IPS-15b (cell line): ENCODE data around the gene PCDHAC2.

ENCODE experiments used
- H3K27me3 ChIP-seq: one replicate; pipeline ENCODE4 v1.6.1; 2013; ENCODE audit warnings: low read length; ENCODE audit not compliant: control insufficient read depth, insufficient read depth
- H3K36me3 ChIP-seq: one replicate; pipeline ENCODE4 v1.6.1; 2013; ENCODE audit warnings: low read length; ENCODE audit not compliant: control insufficient read depth, insufficient read depth
- H3K4me1 ChIP-seq: one replicate; pipeline ENCODE4 v1.6.1; 2013; ENCODE audit warnings: mild to moderate bottlenecking, low read length; ENCODE audit not compliant: control insufficient read depth, insufficient read depth
- H3K4me3 ChIP-seq: one replicate; pipeline ENCODE4 v1.5.1; 2013; ENCODE audit warnings: low read depth, low read length
- H3K9ac ChIP-seq: one replicate; pipeline ENCODE4 v1.6.1; 2013; ENCODE audit warnings: low read depth, mild to moderate bottlenecking, low read length
- H3K9me3 ChIP-seq: one replicate; pipeline ENCODE4 v1.6.1; 2013; ENCODE audit warnings: mild to moderate bottlenecking, low read length; ENCODE audit not compliant: control insufficient read depth, insufficient read depth

PCDHAC2 gene

GRCh38 chr5:140965905-140966292 lies 377 bp upstream of the PCDHAC2 start:
- peak overlapping the region; percentile 66 for H3K9ac ChIP-seq
- peaks cover 7% of the 10 kb centered on the region for H3K4me1 ChIP-seq
- H3K9me3 ChIP-seq, result no peaks in the 10 kb centered on the region
- peaks cover 35% of the 10 kb centered on the region for H3K27me3 ChIP-seq
- H3K36me3 ChIP-seq, result no peaks in the 10 kb centered on the region
- H3K4me3 ChIP-seq, result peak overlapping the region; percentile 87

- Histone ChIP-seq H3K4me3 (peak overlapping the region; percentile 87), H3K27me3 (peaks cover 35% of the 10 kb centered on the region), H3K36me3 (no peaks in the 10 kb centered on the region), H3K9me3 (no peaks in the 10 kb centered on the region), H3K9ac (peak overlapping the region; percentile 40), H3K4me1 (peaks cover 7% of the 10 kb centered on the region)
Measured at GRCh38 chr5:140967226-140967893, 1.1 kb downstream of the PCDHAC2 start.

DNA sequence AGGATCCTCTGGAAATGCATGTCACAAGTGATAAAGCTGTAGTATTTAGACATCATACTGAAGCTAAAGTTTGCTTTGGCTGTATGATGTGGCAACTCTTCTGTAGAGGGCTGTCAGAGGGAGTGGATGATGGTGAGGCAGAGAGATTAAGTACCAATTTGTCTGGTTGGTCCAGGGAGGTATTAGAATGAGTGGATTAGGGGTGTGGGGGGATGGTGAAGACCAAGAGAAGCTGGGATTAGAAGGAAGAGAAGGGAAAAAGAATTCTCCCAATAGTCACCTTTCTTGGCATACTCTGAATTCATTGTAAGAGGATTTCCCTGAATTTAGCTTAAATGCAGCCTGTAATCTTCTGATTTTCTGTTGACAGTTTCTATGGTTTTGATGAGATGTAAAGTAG lies 3.6 kb downstream of the PCDHAC2 start:
- peaks cover 5% of the 10 kb centered on the region for H3K4me1 ChIP-seq
- no peak overlapping the region for H3K4me3 ChIP-seq
- no peaks in the 10 kb centered on the region for H3K9me3 ChIP-seq
- no peaks in the 10 kb centered on the region for H3K36me3 ChIP-seq
- H3K9ac ChIP-seq, result no peak overlapping the region
- peaks cover 28% of the 10 kb centered on the region for H3K27me3 ChIP-seq

- peaks cover 6% of the 10 kb centered on the region for H3K4me1 ChIP-seq
- H3K27me3 ChIP-seq, result peaks cover 3% of the 10 kb centered on the region
- H3K4me3 ChIP-seq, result no peak overlapping the region
Measured at GRCh38 chr5:140973550-140973949, 7.3 kb downstream of the PCDHAC2 start.

DNA sequence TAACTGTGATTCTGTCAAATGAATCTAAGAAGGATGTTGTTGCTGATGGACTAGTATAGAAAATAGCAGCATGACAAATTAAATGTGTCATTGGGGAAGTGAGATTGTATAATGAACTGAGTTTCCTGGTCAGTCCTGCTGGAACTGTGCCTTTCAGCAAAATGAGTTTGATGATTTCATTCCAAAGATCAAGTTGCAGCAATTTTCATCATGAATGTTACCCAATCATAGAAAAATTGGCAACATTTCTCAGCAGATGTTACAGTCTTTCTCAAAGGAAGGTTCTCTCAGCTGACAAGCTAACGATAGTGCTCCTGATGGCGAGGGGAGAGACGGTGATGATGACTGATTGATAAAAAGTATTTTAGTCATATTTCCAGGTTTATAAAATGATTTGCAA lies 10.7 kb downstream of the PCDHAC2 start:
- Histone ChIP-seq H3K4me1 (peaks cover 6% of the 10 kb centered on the region), H3K9ac (no peak overlapping the region), H3K27me3 (no peaks in the 10 kb centered on the region), H3K36me3 (no peaks in the 10 kb centered on the region), H3K9me3 (no peaks in the 10 kb centered on the region), H3K4me3 (no peak overlapping the region)

More at GRCh38 chr5:140973550-140973949, 7.3 kb downstream of the PCDHAC2 start:
- Histone ChIP-seq H3K36me3 (no peaks in the 10 kb centered on the region), H3K9ac (no peak overlapping the region), H3K9me3 (no peaks in the 10 kb centered on the region)

DNA sequence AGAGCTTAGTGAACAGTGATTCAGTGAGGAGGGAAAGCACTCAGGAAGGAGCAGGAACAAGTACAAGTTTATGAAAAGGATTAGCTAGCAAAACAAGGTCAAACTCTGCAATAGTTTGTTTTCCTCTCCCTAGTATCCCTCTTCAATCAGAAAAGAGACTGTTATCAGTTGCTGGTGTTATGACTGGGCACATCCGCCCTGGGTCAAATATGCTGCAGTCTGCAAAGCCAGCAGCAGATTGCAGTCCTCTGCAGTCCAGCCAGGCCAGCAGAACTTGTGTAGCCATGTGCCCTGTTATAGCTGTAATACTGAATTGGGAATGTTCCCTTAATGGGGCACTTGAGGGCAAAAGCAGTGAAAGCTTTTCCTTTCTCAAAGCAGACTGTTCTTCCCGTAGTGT lies 12.0 kb downstream of the PCDHAC2 start:
- no peaks in the 10 kb centered on the region for H3K36me3 ChIP-seq
- no peak overlapping the region for H3K4me3 ChIP-seq
- H3K9ac ChIP-seq, result no peak overlapping the region
- no peaks in the 10 kb centered on the region for H3K9me3 ChIP-seq
- H3K27me3 ChIP-seq, result no peaks in the 10 kb centered on the region
- H3K4me1 ChIP-seq, result peaks cover 6% of the 10 kb centered on the region

DNA sequence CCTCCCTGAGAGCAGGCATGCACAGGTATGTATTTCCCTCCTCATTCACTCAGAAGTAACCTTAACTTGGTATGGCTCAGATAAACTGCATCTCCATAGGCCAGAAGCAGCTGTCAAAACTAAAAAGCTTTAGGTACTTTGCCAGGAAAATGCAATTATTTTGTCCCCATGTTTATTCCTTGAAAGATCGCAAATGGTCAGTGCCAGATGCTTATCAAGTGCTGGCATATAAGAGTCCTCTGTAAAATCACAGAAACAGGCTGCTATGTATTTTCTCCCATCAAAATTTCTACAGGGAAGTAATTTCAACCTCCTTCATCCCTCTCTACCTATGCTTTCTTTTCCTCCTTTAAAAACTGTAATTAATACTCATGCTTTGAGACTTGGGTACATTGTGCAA lies 12.7 kb downstream of the PCDHAC2 start:
- no peaks in the 10 kb centered on the region for H3K27me3 ChIP-seq
- H3K4me3 ChIP-seq, result no peak overlapping the region
- no peaks in the 10 kb centered on the region for H3K9me3 ChIP-seq
- H3K9ac ChIP-seq, result no peak overlapping the region
- peaks cover 6% of the 10 kb centered on the region for H3K4me1 ChIP-seq
- no peaks in the 10 kb centered on the region for H3K36me3 ChIP-seq

DNA sequence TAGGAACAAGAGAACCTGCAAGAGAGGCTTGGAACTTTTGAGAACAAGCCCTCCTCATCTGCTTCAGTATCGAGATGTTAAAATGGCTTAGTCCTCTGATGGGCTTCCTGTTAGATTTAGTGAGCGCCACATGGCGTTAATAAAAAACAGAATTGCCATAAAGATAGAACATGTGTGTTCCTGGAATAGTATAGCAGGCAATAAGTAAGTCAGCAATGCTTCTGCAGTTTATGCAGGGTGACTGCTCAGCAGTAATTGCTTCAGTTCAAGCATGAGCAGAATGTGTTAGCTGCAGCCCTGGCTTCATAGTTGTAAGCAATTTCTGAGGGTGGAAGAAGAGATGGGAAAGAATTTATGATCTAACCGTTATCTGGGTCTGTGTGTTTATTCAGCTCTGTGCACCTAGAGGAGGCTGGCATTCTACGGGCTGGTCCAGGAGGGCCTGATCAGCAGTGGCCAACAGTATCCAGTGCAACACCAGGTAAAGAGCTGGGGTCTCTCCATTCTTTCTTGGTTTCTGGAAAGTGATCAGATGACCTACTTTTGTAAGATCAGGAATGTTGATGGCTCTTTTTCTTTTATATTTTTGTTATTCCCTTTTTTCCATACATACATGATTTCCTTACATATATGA lies 15.9 kb downstream of the PCDHAC2 start:
- peaks cover 20% of the 10 kb centered on the region for H3K4me1 ChIP-seq
- H3K9ac ChIP-seq, result no peak overlapping the region
- no peaks in the 10 kb centered on the region for H3K27me3 ChIP-seq
- no peak overlapping the region for H3K4me3 ChIP-seq
- no peaks in the 10 kb centered on the region for H3K9me3 ChIP-seq
- H3K36me3 ChIP-seq, result no peaks in the 10 kb centered on the region

DNA sequence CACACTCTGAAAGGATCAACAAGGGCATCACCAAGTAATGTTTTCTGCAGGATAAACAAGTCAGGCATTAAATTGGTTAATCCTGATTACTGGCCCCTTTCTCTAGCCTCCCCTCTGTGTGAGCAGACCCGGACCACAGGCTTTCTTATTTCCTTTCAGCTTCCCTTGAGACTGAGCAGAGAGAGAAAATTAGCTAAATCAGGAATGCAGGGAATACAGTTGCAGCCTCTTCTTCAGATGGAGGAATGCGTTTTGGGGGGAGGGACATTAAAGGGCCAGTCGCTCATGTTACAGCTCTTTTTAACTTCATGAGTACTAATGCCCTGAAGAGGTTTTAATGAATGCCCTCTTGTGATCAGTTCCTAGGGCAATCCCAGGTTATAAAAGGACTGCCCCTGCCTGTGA lies 19.8 kb downstream of the PCDHAC2 start:
- no peaks in the 10 kb centered on the region for H3K9me3 ChIP-seq
- H3K4me3 ChIP-seq, result no peak overlapping the region
- no peaks in the 10 kb centered on the region for H3K36me3 ChIP-seq
- no peaks in the 10 kb centered on the region for H3K27me3 ChIP-seq
- H3K9ac ChIP-seq, result no peak overlapping the region
- H3K4me1 ChIP-seq, result peaks cover 35% of the 10 kb centered on the region

DNA sequence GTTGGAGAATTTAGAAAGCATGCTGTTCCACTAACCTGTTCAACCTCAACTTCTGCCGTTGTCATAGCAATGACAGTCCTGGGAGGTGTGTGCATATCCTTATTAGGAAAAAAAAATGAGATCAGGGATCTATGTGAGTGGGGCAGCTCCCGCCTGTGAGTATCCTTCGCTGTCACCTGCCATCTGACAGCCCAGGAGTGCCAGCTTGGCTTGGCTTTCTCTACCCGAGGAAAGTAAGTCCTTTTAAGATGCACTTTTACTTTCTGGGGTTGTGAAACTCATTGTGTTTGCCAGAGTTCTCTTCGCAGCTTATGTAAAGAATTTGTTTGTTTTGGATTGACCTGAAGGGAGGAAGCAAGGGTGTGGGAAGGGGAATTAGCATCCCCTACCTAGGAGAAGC lies 21.8 kb downstream of the PCDHAC2 start:
- Histone ChIP-seq H3K9ac (no peak overlapping the region), H3K9me3 (no peaks in the 10 kb centered on the region), H3K36me3 (no peaks in the 10 kb centered on the region), H3K4me3 (no peak overlapping the region), H3K27me3 (no peaks in the 10 kb centered on the region), H3K4me1 (peaks cover 35% of the 10 kb centered on the region)

DNA sequence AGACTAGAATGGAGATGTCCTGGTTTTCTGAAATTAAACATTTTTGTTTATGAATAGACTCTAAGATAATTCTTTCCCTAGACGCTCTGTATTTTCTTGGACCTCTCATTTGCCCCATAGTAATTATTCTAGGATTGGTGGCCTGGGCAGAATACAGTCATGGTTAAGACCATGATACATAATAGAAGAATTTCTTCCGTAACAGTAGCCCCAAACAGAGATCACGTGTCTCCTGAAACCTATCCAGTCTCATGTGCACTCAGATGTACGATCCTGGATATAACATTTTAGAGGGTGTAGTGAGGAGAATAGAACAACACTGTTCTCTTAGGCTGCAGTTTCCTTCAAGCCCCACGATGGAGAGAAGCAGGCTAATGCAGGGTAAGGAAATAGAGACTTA lies 22.3 kb downstream of the PCDHAC2 start:
- H3K4me3 ChIP-seq, result no peak overlapping the region
- H3K36me3 ChIP-seq, result no peaks in the 10 kb centered on the region
- no peak overlapping the region for H3K9ac ChIP-seq
- H3K27me3 ChIP-seq, result no peaks in the 10 kb centered on the region
- peaks cover 35% of the 10 kb centered on the region for H3K4me1 ChIP-seq
- H3K9me3 ChIP-seq, result no peaks in the 10 kb centered on the region

GRCh38 chr5:140989254-140990020 lies 23.2 kb downstream of the PCDHAC2 start:
- no peak overlapping the region for H3K4me3 ChIP-seq
- H3K27me3 ChIP-seq, result no peaks in the 10 kb centered on the region
- H3K4me1 ChIP-seq, result peaks cover 35% of the 10 kb centered on the region
- no peak overlapping the region for H3K9ac ChIP-seq
- no peaks in the 10 kb centered on the region for H3K9me3 ChIP-seq
- H3K36me3 ChIP-seq, result no peaks in the 10 kb centered on the region
